Astrocyte (in vitro differentiated cells and primary cell): Measurements from ENCODE around the gene NCF2.

ENCODE experiments used
- EZH2 ChIP-seq: IDR thresholded peaks from 2 replicates; pipeline ENCODE4 v1.6.1; 2012; ENCODE audit warnings: mild to moderate bottlenecking, low read length, inconsistent platforms; ENCODE audit not compliant: insufficient read depth
- TF ChIP-seq, protein P1 (sequence below): IDR thresholded peaks from 2 replicates; pipeline ENCODE4 v1.5.1; 2011; ENCODE audit warnings: low read depth, mild to moderate bottlenecking, inconsistent platforms, low read length, moderate library complexity; ENCODE audit not compliant: insufficient read depth

DNA sequence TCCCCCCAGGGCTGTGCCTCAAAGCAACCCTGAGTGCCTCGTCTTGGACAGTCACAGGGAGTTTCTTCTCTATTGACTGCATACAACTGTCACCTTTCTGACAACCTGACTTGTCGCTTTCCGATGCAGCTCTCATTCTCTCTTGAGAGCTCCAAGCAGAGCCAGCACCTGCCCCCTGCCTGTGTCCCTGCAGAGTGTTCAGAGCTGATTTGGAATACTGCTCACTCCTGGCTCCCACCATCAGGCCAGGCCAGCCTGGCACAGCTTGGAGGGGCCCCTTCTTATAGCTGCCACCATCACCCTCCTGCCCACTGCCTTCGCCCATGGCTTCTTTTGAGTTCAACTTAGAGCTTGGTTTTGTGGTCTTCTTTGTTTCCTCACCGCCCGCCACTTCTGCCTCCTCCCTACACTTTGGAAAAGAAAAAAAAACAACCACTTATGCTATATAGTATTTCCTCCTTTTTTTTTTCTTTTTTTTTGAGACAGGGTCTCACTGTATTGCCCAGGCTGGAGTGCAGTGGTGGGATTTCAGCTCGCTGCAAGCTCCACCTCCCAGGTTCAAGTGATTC, 12.3 kb downstream of the NCF2 start:
- TF ChIP-seq, protein P1, sequence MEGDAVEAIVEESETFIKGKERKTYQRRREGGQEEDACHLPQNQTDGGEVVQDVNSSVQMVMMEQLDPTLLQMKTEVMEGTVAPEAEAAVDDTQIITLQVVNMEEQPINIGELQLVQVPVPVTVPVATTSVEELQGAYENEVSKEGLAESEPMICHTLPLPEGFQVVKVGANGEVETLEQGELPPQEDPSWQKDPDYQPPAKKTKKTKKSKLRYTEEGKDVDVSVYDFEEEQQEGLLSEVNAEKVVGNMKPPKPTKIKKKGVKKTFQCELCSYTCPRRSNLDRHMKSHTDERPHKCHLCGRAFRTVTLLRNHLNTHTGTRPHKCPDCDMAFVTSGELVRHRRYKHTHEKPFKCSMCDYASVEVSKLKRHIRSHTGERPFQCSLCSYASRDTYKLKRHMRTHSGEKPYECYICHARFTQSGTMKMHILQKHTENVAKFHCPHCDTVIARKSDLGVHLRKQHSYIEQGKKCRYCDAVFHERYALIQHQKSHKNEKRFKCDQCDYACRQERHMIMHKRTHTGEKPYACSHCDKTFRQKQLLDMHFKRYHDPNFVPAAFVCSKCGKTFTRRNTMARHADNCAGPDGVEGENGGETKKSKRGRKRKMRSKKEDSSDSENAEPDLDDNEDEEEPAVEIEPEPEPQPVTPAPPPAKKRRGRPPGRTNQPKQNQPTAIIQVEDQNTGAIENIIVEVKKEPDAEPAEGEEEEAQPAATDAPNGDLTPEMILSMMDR: no peak
- no peak for TF ChIP-seq EZH2
